ENCODE data around the gene APOO.

The APOO gene

DNA sequence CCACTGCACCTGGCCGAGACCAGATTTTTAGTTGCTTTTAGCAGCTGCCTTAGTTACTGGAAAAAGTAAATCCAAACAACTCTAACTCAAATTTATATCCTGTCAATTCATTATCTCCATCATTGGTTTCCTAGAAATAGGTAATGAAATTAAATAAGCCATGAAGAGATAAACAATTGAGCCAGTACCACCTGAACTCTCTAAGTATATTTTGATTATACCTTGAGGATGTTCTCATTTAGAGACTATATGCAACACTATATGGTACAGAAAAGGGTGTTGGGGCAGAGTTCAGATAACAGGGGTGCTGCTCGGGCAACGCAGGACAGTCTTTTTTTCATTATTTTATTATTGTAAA, 89.8 kb downstream of the APOO start:
- no peak for DNase-seq (ENCODE audit: low spot score)

GRCh38 chrX:23816179-23816578, 91.6 kb downstream of the APOO start:
- no peak for DNase-seq (ENCODE audit: low spot score)

DNA sequence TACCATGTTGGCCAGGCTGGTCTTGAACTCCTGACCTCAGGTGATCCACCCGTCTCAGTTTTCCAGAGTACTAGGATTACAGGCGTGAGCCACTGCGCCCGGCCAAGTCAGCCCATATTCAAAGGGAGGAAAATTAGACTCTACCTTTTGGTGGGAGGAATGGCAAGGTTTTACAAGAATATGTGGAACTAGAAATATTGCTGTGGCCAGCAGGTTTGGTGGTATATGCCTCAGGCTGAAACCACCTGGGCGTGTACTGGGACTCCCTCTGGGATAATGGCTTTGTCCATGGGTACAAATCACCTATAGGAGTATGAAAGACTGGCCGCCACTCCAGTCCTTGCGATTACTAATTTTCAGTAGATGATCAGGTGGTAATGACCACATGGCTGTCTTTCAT, 92.4 kb downstream of the APOO start:
- DNase-seq (ENCODE audit: low spot score), result no peak

- no peak for DNase-seq (ENCODE audit: low spot score)
Measured at GRCh38 chrX:23813808-23814207, 93.9 kb downstream of the APOO start.

GRCh38 chrX:23811656-23812055, 96.1 kb downstream of the APOO start:
- no peak for DNase-seq (ENCODE audit: low spot score)

DNA sequence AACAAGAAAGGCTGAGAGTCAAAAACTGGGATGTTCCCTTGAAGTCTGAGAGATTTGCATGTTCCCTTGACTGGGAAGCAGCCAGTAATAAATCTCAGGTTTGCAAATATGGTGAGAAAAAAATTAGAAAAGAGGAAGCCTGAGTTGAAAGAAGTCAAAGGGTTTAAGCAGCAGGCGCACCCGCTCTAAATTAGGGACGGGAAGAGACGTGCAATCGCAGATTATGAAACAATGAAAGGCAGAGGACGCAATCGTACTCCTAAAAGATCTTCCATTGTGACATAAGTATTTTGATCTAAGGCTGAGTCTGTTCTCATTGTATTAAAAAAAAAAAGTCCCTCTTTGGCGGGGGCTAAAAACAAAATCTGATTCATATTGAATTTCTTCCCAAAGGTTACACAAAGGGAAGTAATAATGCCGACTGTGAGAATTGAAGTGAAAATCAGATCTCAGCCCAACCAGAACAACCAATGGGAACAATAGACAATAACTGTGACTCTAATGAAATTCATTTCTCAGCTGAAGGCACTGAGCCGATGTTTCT, 96.6 kb downstream of the APOO start:
- DNase-seq (ENCODE audit: low spot score), result no peak

GRCh38 chrX:23810279-23810678, 97.5 kb downstream of the APOO start:
- DNase-seq (ENCODE audit: low spot score), result no peak

GRCh38 chrX:23805389-23805788, 102.3 kb downstream of the APOO start:
- DNase-seq (ENCODE audit: low spot score), result no peak

DNA sequence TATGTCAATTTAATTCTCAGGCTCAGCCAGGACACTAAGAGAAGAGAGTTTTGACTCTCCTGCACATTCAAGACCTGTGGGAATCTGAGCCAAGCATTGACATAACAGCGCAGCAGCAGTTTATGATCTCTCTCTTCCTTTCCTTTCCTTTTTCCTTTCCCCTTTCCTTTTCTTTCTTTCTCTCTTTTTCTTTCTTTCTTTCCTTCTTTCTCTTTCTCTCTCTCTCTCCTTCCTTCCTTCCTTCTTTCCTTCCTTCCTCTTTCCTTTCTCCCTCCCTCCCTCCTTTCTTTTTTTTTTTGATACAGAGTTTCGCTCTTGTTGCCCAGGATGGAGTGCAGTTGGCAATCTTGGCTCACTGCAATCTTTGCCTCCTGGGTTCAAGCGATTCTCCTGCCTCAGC, 103.2 kb downstream of the APOO start:
- no peak for DNase-seq (ENCODE audit: low spot score)

DNA sequence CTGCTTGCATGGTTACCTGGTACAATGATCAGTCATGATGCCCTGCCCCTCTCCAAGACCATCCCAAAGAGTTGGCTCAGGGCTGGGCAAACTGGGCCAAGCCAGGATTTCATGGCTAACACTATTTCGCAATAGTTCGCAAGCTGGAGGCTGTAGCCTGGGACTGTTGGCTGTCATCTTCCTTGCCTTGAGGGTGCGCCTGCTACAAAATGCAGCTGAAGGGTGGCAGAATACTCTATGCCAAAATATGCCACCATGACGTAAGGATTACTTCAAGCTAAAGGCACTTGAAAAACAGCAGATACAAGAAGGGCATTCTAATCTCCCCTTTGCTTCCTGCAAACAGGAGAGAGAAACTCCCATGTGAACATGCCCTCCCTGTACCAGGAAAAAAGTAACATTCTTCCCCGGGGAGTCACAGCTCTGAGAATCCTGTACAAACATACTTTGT, 103.8 kb downstream of the APOO start:
- no peak for DNase-seq (ENCODE audit: low spot score)

- DNase-seq (ENCODE audit: low spot score), result no peak
Measured at GRCh38 chrX:23802431-23802830, 105.3 kb downstream of the APOO start.

GRCh38 chrX:23799469-23800065, 108.2 kb downstream of the APOO start:
- DNase-seq (ENCODE audit: low spot score), result no peak

DNA sequence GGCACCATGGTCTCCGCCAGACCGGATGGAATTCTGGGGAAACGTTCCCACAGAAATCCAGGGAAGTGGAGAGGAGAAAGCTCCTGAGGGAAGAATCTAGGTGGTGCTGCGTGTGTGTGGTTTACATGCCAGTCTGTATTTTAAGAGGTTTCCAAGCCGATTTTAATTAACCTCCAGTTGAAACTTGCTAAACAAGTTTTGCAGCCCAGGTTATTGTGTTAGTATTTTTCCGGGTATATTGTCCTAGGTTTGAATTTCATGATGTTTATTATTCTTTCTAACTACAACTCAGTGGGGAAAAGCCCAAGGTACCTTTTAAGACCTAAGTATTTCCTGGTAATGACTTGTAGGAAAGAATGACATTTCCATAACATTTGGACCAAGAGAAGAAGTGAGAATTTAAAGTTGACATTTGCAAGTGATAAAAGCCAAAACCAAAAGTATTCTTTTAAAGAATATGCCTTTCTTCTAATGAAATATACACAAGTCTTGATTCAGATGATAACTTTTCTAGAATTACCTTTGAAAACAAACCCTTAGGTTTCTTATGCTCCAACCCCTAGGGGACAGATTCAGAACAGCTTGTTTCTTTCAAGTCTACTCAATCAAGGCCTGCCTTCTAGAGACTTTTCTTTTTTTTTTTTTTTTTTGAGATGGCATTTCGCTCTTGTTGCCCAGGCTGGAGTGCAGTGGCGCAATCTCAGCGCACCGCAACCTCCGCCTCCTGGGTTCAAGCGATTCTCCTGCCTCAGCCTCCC, 110.2 kb downstream of the APOO start:
- DNase-seq (ENCODE audit: low spot score), result no peak

GRCh38 chrX:23795221-23795620, 112.5 kb downstream of the APOO start:
- DNase-seq (ENCODE audit: low spot score), result no peak

GRCh38 chrX:23792861-23793553, 114.7 kb downstream of the APOO start:
- no peak for DNase-seq (ENCODE audit: low spot score)

DNA sequence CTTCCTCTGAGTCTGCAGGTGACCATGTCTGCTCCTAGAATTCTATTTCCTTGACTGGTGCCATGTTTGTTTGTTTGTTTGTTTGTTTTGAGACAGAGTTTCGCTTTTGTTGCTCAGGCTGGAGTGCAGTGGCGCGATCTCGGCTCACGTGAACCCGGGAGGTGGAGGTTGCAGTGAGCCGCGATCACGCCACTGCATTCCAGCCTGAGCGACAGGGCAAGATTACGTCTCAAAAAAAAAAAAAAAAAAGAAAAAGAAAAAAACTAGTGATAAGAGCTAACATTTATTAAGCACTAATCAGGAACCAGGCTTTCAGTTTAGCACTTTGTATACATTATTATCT, 117.6 kb downstream of the APOO start:
- no peak for DNase-seq (ENCODE audit: low spot score)

DNA sequence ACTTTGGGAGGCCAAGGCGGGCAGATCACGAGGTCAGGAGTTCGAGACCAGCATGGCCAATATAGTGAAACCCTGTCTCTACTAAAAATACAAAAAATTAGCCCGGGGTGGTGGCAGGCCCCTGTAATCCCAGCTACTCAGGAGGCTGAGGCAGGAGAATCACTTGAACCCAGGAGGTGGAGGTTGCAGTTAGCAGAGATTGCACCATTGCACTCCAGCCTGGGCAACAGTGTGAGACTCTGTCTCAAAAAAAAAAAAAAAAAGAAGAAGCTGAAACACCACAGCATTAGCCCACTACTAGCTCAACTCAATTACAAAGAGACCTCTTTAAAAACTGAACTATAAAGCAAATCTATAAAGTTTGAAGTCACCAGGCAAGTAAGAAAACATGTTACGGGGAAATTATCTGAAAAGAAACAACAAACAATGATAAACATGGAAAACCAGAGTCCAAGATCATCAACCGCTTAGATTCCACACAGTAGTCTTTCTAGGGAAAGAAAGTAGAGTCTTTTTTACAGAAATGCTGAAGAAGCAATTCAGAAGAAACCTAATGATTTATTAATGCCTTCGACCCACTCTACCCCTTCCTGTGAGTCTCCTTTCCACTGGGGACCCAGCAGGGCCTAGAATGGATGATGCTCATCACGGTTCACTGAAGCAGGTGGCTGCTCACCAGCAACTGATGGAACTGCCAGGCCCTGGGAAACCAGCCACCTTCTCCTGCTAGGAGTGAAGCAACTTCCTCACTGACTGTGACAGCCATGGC, 118.2 kb downstream of the APOO start:
- no peak for DNase-seq (ENCODE audit: low spot score)

- no peak for DNase-seq (ENCODE audit: low spot score)
Measured at GRCh38 chrX:23788946-23789345, 118.8 kb downstream of the APOO start.

DNA sequence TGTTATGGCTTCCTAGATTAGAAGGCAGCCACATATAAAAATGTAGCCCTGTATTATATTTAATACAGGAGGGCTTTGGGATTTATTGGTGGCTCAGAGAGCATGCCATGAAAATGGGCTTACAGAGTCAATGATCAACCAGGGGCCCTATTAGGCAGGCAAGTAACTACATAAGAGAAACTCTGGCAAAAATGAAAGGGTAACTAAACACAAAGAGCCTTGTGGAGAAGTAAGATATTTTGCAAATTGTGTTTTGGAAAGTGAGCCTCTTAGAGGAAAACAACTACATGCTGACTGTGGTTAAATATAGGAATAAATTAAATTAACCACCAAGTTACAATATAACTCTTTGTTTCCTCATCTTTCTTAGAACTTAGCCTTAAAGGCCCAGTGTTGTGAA, 119.2 kb downstream of the APOO start:
- DNase-seq (ENCODE audit: low spot score), result no peak

DNA sequence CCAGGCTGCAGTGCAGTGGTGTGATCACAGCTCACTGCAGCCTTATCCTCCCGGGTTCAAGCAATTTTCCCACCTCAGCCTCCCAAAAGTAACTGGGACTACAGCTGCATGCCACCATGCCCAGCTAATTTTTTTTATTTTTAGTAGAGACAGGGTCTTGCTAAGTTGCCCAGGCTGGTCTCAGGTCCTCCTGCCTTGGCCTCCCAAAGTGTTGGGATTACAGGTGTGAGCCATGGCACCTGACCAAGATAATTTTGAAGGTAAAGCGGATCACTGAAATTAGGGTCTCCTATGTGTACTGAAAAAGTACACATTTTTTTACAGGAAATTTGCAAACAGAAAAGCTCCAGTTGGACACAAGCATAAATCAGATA, 120.0 kb downstream of the APOO start:
- DNase-seq (ENCODE audit: low spot score), result no peak

- DNase-seq (ENCODE audit: low spot score), result no peak
Measured at GRCh38 chrX:23786268-23786815, 121.4 kb downstream of the APOO start.

- no peak for DNase-seq (ENCODE audit: low spot score)
Measured at GRCh38 chrX:23785580-23785979, 122.2 kb downstream of the APOO start.
